GM13977 (cell line): Measurements from ENCODE around the gene SH3RF3.

Experiments used
- DNase-seq: peaks from one replicate; pipeline ENCODE4 v3.0.0; 2012; ENCODE audit warnings: low spot score
- CTCF ChIP-seq: IDR thresholded peaks from 2 replicates; pipeline ENCODE4 v1.5.1; 2012; ENCODE audit warnings: mild to moderate bottlenecking, control low read depth; ENCODE audit not compliant: insufficient read depth; ENCODE audit errors: extremely low read depth, missing control alignments
- in situ Hi-C: fragments of 300-500 bp; cut with MboI; formaldehyde crosslinking; loops from one replicate; pipeline ENCODE4 v1.12.0; 2022; ENCODE audit warnings: low sequenced_read_pairs, low pct_unique_long_range_greater_than_20kb, mixed read lengths, inconsistent platforms; ENCODE audit not compliant: unreplicated experiment

SH3RF3 gene

GRCh38 chr2:109511168-109511567 is 382.2 kb downstream of the SH3RF3 start:
- in situ Hi-C loops: no loop called here
- no peak for TF ChIP-seq CTCF
- DNase-seq: no peak

GRCh38 chr2:109512076-109512475 is 383.1 kb downstream of the SH3RF3 start:
- in situ Hi-C loops: no loop called here
- no peak for DNase-seq
- TF ChIP-seq CTCF: no peak

GRCh38 chr2:109513230-109513629 is 384.2 kb downstream of the SH3RF3 start:
- in situ Hi-C loops: no loop called here
- DNase-seq: no peak
- TF ChIP-seq CTCF: no peak

- peak; percentile 78 for DNase-seq
- in situ Hi-C loops: no loop called here
- TF ChIP-seq CTCF: no peak
Measured at GRCh38 chr2:109513749-109514588, 385.0 kb downstream of the SH3RF3 start.

- no peak for DNase-seq
- in situ Hi-C loops: no loop called here
- no peak for TF ChIP-seq CTCF
Measured at GRCh38 chr2:109514857-109515256, 385.9 kb downstream of the SH3RF3 start.

GRCh38 chr2:109516445-109517117 is 387.6 kb downstream of the SH3RF3 start:
- in situ Hi-C loops: no loop called here

More at GRCh38 chr2:109516445-109517117, 387.6 kb downstream of the SH3RF3 start:
- TF ChIP-seq CTCF: peak; percentile 46
- peak; percentile 54 for DNase-seq
